NCI-H2171 (cell line): ENCODE results near the gene COQ8B.
"Not testable (repeated sequence)": the region's sequence is repeated elsewhere in the genome, so short reads cannot be mapped to it uniquely, and the experiment has no call there.

ENCODE experiments used
- DNase-seq: peaks from one replicate; lab custom pipeline; 2025; lab: John Stamatoyannopoulos, UW

Gene COQ8B

DNA sequence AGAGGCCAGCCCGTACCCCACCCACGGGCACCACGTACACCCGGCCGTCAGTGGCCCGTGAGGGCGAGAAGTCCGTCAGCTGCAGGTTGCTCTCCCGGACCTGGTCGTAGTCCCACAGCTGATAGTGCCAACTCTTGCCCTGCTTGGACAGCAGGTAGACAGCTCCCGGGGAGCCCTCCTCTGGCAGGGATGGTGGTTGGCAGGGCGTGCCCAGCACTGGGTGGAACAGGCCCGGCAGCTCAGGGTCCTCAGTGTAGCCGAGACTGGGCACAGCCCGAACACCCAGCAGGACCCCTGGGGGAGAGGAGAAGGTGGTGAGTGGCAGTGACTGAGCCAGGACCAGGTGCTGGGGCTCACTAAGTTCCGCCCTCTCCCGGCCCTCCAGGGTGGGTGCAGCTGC, 25.8 kb upstream of the COQ8B start:
- DNase-seq = no peak

DNA sequence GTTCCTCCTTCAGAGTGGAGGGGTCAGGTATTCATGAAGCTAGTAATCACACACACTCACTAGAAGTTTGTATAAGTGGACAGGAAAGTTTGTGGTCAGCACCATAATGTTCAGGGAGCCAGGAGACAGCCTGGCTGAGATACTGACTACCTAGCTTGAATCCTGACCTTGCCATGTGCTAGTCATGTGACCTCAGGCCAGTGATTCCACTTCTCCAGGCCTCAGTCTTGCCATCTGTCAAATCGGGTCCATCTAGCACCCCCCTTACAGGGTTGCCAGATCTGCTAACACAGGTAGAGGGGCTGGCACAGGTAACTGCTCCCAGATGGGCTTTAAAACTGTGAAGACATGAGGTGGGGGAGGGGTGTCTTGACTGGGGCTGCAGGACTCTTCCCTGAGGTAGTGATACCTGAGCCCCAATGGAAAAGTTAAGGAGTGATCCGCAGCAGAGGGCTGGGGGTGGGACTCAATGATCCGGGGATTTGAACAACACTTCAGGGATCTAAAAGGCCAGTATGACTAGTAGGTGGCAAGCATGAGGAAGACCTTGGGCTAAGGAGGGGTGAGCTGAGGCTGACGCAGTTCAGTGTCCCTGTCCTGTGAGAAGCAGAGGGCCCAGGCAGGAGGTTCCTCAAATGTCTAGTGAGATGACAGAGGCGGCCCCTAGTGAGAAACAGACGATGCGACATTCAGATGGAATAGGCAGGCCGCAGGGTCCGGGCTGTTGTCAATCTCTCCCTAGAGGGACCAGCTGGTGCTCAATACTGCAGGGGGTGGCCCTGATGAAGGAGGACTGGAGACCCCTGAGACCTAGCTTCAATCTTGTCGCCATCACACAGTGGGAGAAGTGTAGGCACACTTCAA, 25.1 kb upstream of the COQ8B start:
- DNase-seq = no peak

- DNase-seq = no peak
Measured at GRCh38 chr19:40740747-40741146, 24.1 kb upstream of the COQ8B start.

GRCh38 chr19:40739871-40740703, 23.4 kb upstream of the COQ8B start:
- no peak for DNase-seq

- no peak for DNase-seq
Measured at GRCh38 chr19:40739030-40739839, 22.5 kb upstream of the COQ8B start.

GRCh38 chr19:40737102-40737644, 20.5 kb upstream of the COQ8B start:
- no peak for DNase-seq

- DNase-seq = no peak
Measured at GRCh38 chr19:40736661-40737060, 20.0 kb upstream of the COQ8B start.

- no peak for DNase-seq
Measured at GRCh38 chr19:40735013-40735771, 18.5 kb upstream of the COQ8B start.

DNA sequence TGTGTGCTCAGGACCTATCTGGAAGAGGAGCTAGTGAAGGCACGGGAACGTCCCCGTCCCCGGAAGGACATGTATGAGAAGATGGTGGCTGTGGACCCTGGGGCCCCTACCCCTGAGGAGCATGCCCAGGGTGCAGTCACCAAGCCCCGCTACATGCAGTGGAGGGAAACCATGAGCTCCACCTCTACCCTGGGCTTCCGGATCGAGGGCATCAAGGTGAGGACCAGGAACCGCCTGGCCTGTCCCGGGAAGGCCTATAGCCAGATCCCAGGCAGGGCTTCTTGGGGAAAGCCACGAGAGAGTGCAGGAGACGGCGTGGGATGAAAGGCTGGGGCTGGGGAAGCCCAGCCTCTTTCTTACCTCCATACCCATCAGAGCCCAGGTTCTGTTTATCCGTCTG, 16.5 kb upstream of the COQ8B start:
- DNase-seq = no peak

- not testable (repeated sequence) for DNase-seq
Measured at GRCh38 chr19:40732304-40732703, 15.6 kb upstream of the COQ8B start.

DNA sequence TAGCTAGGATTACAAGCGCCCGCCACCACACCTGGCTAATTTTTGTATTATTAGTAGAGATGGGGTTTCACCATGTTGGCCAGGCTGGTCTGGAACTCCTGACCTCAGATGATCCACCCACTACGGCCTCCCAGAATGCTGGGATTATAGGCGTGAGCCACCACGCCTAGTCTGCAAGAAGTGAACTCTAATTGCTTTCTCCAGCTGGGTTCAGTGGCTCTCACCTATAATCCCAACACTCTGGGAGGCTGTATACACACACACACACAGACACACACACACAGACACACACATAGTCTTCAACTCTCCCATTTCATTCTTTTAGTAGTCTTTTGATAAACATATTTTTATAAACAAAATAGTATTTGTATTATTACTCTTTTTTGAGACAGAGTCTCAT, 13.4 kb upstream of the COQ8B start:
- DNase-seq = not testable (repeated sequence)

- no peak for DNase-seq
Measured at GRCh38 chr19:40726279-40726678, 9.6 kb upstream of the COQ8B start.

DNA sequence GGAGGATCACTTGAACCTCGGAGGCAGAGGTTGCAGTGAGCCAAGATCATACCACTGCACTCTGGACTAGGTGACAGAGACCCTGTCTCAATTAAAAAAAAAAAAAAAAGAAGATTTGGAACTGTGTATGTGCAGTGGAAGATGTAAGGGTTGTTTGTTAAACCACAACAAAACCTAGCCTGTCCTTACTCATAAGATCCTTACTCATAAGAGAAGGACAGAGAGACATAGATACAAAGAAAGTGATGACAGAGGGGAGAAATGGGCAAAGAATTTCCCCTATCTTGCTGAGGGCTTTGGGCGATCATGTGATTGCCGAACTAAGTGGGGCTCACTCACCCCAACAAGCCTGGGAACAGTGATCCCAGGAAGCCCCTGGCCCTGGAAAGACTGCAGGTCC, 8.2 kb upstream of the COQ8B start:
- no peak for DNase-seq

- DNase-seq = no peak
Measured at GRCh38 chr19:40724315-40724714, 7.6 kb upstream of the COQ8B start.

DNA sequence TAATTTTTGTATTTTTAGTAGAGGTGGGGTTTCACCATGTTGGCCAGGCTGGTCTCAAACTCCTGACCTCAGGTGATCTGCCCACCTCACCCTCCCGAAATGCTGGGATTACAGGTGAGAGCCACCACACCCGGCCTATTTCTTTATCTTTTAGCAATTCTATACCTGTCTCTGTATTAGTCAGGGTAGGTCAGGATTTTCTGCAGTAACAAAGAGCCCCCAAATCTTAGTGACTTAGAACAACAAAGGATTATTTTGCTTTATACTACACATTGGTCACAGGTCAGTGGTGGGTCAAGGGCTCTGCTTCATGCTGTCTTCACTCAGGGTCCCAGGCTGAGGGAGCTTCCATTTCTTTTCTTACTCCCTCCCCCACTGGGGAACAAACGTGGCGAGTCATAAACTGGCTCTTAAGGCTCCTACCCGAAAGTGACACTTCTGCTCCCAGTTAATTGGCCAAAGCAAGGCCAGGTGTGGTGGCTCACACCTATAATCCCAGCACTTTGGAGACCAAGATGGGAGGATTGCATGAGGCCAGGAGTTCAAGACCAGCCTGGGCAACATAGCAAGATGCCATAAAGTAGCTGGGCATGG, 7.1 kb upstream of the COQ8B start:
- DNase-seq = no peak

GRCh38 chr19:40721936-40722661, 5.4 kb upstream of the COQ8B start:
- DNase-seq = no peak

- no peak for DNase-seq
Measured at GRCh38 chr19:40721140-40721486, 4.4 kb upstream of the COQ8B start.

DNA sequence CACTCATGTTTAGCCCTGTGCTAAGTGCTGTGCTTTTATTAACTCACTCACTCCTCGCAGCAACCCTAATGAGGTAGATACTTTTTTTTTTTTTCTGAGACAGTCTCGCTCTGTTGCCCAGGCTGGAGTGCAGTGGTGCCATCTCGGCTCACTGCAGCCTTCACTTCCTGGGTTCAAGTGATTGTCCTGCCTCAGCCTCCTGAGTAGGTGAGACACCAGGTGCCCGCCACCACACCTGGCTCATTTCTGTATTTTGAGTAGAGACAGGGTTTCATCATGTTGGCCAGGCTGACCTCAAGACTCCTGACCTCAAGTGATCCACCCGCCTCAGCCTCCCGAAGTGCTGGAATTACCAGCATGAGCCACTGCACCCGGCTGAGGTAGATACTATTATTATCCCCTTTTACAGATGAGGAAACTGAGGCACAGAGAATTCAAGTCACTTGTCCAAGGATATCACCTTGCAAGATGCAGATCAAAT, 2.8 kb upstream of the COQ8B start:
- DNase-seq = no peak

DNA sequence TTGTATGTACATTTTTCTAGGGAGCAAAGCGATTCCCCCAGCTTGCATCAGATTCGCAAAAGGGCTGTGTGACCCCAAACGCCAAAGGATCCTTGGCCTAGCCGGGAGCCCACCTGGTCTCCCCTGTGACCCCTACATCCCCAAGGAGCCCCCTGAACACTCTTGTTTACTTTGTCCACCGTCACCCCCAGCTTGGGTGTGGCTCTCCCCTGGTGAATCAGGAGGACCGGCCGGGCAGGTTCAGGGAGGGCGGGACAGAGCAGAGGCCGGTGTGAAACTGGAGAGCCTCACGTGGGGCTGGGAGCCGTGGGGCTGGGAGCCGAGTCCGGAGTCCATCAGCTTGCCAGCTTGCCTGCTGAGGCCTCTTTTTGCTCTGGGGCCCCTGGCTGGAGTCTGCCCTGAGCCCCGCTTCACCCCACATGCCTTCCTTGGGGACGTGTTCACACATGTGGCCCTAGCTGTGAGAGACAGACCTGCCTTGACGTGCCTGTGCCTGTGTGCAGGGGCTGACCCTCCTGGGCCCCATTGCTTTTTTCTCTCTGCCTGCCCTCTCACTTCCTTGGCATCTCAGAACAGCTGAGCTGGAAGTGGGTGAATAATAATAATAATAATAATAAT, 2.2 kb upstream of the COQ8B start:
- DNase-seq = peak; percentile 15
